A549 (cell line): ENCODE data around the gene UBE2D4.

Experiments
- BHLHE40 ChIP-seq: IDR thresholded peaks from 2 replicates; pipeline ENCODE4 v1.6.1; 2012; ENCODE audit warnings: low read depth, low read length, inconsistent platforms
- CBX8 ChIP-seq: fragments of 200-600 bp; sonication (generic); IDR thresholded peaks from 2 replicates; pipeline ENCODE4 v1.6.1; 2016
- CEBPB ChIP-seq, 2 experiments: fragments of >200 bp in 1 of 2; sonication (Bioruptor Twin) in 1 of 2; formaldehyde crosslinking in 1 of 2; IDR thresholded peaks; 2 replicates each; pipeline ENCODE4 v1.6.1; 2012 to 2016
- KDM1A ChIP-seq: fragments of 200-600 bp; sonication (generic); IDR thresholded peaks from 2 replicates; pipeline ENCODE4 v1.6.1; 2016; ENCODE audit warnings: low read depth, mild to moderate bottlenecking
- NFE2L2 ChIP-seq: fragments of 150-350 bp; conservative IDR thresholded peaks from 2 replicates; pipeline ENCODE4 v1.6.1; 2014; ENCODE audit warnings: low read length
- POLR2A ChIP-seq: IDR thresholded peaks from 2 replicates; pipeline ENCODE4 v1.6.1; 2012; ENCODE audit warnings: mild to moderate bottlenecking, low read length
- RCOR1 ChIP-seq: fragments of 150-350 bp; IDR thresholded peaks from 2 replicates; pipeline ENCODE4 v1.6.1; 2014; ENCODE audit warnings: antibody characterized with exemption, low read length, low read depth
- SMC3 ChIP-seq: fragments of >200 bp; sonication (Bioruptor Twin); formaldehyde crosslinking; IDR thresholded peaks from 3 replicates; pipeline ENCODE4 v1.6.1; 2018; ENCODE audit warnings: inconsistent platforms
- TF ChIP-seq, protein P1 (sequence below): fragments of >200 bp; sonication (Bioruptor Twin); formaldehyde crosslinking; IDR thresholded peaks from 3 replicates; pipeline ENCODE4 v1.5.1; 2016

DNA sequence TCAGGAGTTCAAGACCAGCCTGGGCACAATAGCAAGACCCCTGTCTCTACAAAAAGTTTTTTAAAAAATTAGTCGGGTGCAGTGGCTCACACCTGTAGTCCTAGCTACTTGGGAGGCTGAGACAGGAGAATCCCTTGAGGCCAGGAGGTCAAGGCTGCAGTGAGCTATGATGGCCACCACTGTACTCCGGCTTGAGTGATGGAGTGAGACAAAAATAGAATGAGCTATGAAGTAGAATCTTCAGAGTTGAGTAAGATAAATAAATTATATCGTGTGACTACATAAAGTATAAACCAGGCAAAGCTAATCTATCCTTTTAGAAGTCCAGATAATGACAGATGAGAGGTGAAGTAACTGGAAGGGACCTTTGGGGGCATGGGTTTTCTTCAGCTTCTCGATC lies 41.6 kb upstream of the UBE2D4 start:
- TF ChIP-seq KDM1A = no peak
- TF ChIP-seq, protein P1, sequence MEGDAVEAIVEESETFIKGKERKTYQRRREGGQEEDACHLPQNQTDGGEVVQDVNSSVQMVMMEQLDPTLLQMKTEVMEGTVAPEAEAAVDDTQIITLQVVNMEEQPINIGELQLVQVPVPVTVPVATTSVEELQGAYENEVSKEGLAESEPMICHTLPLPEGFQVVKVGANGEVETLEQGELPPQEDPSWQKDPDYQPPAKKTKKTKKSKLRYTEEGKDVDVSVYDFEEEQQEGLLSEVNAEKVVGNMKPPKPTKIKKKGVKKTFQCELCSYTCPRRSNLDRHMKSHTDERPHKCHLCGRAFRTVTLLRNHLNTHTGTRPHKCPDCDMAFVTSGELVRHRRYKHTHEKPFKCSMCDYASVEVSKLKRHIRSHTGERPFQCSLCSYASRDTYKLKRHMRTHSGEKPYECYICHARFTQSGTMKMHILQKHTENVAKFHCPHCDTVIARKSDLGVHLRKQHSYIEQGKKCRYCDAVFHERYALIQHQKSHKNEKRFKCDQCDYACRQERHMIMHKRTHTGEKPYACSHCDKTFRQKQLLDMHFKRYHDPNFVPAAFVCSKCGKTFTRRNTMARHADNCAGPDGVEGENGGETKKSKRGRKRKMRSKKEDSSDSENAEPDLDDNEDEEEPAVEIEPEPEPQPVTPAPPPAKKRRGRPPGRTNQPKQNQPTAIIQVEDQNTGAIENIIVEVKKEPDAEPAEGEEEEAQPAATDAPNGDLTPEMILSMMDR = no peak
- no peak for TF ChIP-seq RCOR1
- TF ChIP-seq SMC3 = no peak
- TF ChIP-seq BHLHE40 = no peak
- no peak for TF ChIP-seq CBX8
- TF ChIP-seq CEBPB (IDR thresholded peaks at IDR 0.05) = no peak
- TF ChIP-seq POLR2A = no peak
- no peak for TF ChIP-seq NFE2L2
